Heart left ventricle (tissue), 13 donors: ENCODE data around the gene SETDB2.

Experiments
- POLR2A ChIP-seq, 2 donors: fragments of 450-650 bp; IDR thresholded peaks; one replicate each; pipeline ENCODE4 v1.6.1; 2017; ENCODE audit warnings: antibody characterized with exemption in 2 of 2, mild to moderate bottlenecking in 2 of 2, moderate library complexity in 2 of 2
- TF ChIP-seq, protein P1 (sequence below), 12 donors: fragments of 200-600 bp; sonication (generic) in 4 of 12; IDR thresholded peaks; one replicate each; pipeline versions ENCODE4 v1.5.0 to v1.8.0; 2018 to 2022; ENCODE audit warnings: antibody characterized with exemption in 12 of 12, mild to moderate bottlenecking in 5 of 12
- donor health status: ischemic (EF 13 %, LVEDD 7.1; RV severe dilation, severe dysfunction).
- donor health status: DM: no; HTN: yes; CAD: no.
- donor health status: DM: no; HTN: no; CAD: no.
- donor health status: ischemic (EF 25% LVEDD 6.9; RV normal size, moderate dysfunction).
- donor health status: ischemic (EF 25% LVEDD 5.7; RV mildly dilated, moderate dysfunction).
- donor health status: ischemic (EF 35%, LVEDD 5.7; RV mildly dilated, moderate dysfunction).
- donor health status: nonischemic (EF 11% LVEDD 7.7; RV severe dilation, severe dysfunction).
- donor health status: DM: yes; HTN: yes; CAD: no.
- donor health status: PGD.
- donor health status: ischemic (EF 29% LVEDD 5.4; RV normal size, mild dysfunction).
- donor health status: nonischemic (EF 23%, LVEDD 6.1; RV moderate dilation, normal function).

DNA sequence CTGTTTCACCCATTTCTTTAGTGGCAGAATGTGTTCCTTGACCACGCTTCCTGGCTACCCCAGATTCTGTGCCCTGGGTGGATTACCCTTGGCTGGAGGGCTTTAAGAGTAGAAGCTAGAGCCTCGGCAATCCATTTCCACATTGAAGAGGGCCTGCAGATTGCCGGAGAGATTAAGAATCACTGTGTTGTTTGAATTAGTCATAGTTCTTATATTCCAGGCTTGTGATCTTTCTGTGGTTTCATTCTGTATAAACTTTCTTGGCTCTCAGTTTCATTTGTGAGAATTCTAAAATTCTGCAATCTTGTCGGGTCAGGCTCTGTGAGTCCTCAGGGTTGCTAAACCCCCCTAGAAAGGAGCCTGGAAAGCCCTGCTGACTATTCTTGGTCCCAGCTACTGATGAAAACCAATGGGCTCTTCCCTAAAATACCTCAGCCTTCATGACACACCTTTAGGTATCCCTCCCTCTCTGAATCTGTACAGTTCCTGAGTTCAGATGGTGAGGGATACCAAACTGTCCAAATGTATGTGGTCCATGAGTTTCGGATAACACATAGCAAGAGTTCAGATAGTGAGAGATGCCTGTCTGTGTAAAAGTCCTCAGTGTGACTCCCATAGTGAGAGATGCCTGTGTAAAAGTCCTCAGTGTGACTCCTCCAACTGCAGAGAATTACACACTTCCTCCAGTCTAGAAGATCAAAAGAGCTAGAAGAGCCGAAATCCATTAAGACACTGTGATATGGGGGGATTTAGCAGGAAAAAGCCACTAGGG, 56.0 kb downstream of the SETDB2 start:
- TF ChIP-seq POLR2A (IDR thresholded peaks at IDR 0.05), result no peak
- TF ChIP-seq, protein P1, sequence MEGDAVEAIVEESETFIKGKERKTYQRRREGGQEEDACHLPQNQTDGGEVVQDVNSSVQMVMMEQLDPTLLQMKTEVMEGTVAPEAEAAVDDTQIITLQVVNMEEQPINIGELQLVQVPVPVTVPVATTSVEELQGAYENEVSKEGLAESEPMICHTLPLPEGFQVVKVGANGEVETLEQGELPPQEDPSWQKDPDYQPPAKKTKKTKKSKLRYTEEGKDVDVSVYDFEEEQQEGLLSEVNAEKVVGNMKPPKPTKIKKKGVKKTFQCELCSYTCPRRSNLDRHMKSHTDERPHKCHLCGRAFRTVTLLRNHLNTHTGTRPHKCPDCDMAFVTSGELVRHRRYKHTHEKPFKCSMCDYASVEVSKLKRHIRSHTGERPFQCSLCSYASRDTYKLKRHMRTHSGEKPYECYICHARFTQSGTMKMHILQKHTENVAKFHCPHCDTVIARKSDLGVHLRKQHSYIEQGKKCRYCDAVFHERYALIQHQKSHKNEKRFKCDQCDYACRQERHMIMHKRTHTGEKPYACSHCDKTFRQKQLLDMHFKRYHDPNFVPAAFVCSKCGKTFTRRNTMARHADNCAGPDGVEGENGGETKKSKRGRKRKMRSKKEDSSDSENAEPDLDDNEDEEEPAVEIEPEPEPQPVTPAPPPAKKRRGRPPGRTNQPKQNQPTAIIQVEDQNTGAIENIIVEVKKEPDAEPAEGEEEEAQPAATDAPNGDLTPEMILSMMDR (IDR thresholded peaks at IDR 0.05), result no peak
